Activated T-cell treated with anti-CD3 and anti-CD28 coated beads for 48 hours (primary cell): ENCODE data around the gene GSTO2.
A peak's percentile ranks its signal among the peaks of the same experiment; 100 is the strongest.

Experiments used
- DNase-seq: peaks from one replicate; pipeline ENCODE4 v3.0.0-alpha.2; 2020; ENCODE audit warnings: low read depth

Gene GSTO2

GRCh38 chr10:104326991-104327610, 58.1 kb downstream of the GSTO2 start:
- no peak for DNase-seq

DNA sequence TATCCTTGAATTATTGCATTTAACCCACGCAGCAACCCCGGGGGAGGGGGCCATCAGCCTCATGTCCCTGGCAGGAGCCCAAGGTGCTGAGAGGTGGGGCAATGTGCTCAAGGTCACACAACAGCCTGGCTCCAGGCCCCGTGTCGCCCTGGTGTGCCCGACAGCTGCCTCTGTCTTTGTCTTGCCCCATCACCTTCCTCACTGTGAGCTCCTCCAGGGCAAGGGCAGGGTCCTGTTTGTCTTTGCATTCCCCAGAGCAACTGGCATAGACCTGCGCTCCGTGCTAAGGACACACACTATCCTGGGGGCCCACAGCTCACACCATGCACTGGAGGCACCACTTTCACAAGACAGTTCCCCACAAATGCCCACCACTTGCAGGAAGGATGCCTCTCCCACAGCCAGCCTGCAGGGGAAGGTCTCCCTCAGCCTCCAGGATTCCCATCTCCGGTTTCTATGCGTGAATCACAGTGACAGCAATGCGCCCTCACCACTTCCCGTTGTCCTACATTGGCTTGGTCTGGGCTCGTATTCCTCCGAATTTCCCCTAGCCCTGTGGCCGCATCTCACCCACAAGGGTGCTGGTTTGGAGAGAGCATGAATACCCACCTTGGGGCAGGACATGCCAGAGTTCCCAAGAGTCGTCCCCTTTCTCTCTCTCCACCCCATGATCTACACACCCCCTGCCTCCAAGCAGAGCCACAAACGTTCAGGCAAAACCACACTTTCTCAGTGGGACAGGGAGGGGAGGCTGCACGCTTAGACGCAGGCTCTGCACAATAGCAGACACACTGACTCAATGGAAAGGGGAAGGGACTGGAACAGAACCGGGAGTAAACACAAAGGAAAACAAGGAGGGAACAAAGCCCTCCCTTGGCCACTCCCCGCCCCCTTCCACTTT, 59.0 kb downstream of the GSTO2 start:
- no peak for DNase-seq

DNA sequence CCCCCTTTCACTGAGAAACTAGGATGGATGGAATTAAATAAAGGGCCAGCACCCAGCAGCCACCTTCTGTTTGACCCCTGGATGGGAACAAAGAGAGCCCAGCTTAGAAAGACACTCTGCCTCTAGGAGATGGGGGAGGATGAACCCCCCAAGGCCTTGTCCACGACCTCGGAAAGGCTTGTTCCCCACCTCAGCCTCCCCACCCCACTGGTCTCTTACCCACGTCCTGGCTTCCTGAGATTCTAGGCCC, 59.6 kb downstream of the GSTO2 start:
- DNase-seq = no peak

- peak; percentile 73 for DNase-seq
These were observed 60.1 kb downstream of the GSTO2 start for GRCh38 chr10:104328896-104329710.

- no peak for DNase-seq
These were observed 60.8 kb downstream of the GSTO2 start for GRCh38 chr10:104329735-104330134.

DNA sequence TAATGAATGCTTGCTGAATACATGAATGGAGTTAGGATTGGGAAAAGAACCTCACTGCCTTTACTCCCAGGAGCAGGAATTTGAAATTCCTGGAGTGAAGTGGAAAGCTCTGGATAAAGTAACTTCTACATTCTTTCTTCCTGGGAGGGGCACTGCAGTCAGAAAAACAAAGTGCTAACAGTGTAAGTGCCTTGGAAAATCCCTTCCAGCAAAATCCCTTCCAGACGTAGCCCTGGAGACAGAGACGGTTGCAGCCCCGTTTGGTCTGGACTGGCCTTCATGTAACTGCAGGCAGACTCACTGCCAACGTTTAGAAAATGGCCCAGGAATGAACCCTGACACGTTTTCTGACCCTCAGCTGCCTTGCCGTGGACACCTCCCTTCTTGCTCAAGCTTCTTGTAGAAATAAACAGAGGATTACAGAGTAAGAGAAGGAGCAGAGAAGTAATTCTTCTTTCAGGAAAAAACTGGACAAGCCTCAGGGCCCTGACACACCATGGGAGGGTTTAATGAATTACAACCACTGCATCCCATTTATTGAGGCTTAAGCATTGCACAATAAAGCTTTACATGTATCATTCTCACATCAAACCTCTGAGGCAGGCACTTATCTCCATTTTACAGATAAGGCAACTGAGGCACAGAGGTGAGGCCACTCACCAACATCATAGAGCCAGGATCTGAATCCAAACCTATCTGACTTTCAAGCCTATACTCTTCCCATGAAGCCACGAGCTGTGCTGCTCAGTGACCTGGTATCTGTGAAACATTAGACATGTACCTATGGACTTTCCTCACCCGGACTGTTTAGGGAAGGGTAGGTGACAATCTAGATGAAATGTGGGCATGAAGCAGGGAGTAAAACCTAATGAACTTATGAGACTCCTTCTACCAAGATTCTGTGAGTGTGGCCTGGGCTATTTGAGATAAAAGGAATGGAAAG, 61.5 kb downstream of the GSTO2 start:
- DNase-seq = no peak

DNA sequence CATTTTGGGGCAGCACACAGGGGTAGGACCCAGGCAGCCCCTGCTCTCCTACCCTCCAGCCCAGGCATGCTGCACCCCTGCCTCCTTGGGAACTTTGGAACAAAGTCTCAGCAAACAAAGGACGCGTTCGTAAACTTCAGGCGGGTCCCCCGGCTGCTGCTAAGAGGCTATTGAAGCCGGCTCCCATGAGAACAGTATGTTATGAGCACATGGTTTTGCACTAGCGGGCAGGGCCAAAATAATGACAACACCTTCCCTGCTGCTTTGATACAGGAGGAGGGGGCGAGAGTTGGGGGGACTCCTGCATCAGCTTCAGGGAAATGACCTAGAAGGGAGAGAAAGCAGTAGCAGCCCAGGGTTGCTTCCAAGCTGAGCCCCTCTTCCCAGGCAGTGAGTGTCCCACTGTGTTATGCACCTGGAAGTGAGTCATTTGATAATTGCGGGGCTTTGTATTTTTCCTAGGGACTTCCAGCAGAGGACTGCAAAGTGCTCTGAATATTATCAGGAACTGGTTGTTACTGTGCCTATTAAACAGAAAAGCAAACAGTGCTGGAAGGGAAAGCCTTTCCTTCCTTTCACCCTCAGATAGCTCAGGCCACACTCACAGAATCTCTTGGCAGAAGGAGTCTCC, 62.3 kb downstream of the GSTO2 start:
- no peak for DNase-seq

GRCh38 chr10:104332243-104333031, 63.5 kb downstream of the GSTO2 start:
- DNase-seq = no peak

DNA sequence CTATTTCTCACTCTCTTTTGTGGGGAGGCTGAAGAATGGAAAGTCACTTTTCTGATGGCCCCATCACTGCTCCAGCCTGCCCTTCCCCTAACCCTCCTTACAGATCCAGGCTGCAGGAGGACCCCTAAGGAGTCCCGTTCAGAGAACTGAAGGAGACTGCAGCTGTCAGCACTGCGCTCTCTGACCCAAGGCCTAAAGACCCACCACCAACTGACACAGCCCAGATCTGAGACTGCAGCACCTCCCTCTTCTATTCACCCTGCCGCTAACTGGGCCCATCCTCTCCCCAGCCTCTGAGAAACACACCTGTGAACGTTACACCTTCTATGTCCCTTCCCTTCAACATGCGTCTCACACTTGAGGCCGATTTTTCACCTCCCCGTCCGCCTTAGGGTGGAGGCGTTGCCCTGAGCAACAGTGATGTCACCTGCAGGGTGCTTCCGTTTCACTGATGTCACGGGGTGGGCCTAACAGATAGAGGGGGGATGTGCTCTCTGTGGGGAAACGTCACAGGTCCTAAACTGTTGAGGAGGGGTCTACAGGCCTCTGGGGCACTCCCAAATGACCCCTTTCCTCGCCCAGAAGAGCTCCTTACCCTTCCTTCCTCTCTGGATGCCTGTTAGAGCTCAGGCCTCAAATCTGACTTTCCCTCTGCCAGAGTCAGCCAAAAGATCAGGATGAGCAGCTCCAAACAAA, 64.2 kb downstream of the GSTO2 start:
- DNase-seq = no peak

GRCh38 chr10:104333728-104334373, 64.9 kb downstream of the GSTO2 start:
- DNase-seq = no peak

GRCh38 chr10:104334561-104334960, 65.6 kb downstream of the GSTO2 start:
- no peak for DNase-seq

DNA sequence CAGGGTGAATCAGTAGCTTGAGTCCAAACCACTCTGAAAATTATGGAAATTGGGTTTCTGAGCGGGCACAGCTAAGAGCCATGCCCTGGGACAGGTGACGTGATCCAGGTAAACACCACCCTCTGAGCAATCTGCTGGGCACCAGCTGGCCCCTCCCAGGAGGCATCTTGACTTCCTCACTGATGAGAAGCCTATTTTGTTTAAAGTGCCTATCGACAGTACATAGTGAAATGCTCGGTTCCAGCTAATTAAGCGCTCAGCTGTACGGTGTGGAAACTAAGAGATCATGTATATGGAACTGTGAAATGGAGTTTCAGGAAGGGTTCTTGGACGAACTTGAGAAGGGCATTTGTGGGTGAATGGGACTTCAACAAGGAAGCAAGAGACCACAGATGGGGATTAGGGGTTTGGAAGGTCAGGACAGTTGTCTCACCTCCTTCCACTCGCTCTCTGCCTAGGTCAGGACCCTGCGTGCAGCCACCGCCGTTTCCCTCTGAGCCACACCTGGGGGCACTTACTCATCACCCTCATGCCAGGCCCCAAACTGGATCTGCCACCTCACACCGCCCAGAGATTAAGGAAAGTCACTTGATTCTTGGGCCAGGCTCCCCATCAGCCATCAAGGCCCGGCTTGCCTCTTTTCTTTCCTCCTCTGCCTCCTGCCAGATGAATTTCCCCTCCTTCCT, 66.1 kb downstream of the GSTO2 start:
- no peak for DNase-seq

GRCh38 chr10:104336821-104337467, 68.0 kb downstream of the GSTO2 start:
- DNase-seq = no peak

DNA sequence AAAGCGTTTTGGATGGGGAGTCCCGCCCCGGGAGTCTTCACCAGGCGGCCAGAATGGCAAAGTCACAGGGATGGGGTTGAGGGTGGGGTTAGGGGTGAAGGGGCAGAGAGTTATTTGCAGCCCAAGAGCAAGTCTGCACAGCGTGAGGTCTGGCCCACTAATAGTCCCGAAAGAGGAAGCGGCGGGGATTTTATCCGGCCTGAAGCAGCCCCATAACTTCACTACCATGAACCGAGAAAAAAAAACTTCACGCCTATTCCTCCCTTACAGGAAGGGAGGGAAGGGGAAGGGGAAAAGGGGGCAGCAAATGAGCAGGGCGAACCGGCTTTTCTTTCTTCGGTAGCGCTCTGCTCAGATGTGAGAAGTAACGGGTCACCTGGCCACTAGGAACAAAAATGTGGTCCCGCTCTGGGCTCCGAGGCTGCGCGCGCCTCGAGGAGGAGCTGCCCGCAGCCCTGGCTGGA, 68.6 kb downstream of the GSTO2 start:
- no peak for DNase-seq

DNA sequence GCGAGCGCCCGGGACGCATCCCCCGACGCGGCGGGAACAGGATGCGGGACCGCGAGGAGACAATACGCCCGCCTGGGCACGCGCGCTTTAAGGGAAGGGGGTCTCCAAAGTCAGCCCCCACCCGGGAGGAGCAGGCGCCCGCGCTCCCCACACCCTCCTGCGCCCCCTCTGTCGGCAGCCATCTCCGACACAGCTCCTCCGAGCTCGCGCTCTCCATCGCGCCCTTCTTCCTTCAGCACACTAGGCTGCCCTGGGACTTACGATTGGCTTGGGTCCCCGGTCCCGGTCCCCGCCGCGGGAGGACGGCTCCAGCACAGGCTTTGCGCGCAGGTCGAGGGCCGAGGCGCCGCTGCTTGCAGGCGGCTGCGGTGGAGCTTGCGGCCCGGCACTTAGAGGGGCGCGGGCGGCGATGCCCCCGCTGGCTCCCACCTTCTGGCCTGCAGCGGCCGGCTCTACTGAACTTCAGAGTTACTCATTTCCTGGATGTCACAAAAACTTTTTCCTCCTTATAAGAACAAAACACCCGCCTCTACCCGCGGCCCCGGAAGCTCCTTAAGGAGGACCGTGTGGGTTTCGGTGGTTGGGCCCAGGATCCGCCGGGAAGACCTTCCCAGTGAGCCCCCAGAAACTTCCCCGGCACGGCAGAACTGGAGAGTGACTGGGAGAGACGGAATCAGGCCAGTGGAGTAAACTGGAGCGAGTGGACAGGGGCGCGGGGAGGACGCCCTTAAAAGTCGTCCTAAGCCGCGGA, 69.2 kb downstream of the GSTO2 start, which contains the start of gene ITPRIP:
TSS of gene ITPRIP (minus strand) at position 481 of the 751 bp plus-strand sequence. CDS start 22,414 bp downstream, outside the sequence.
- peak; percentile 59 for DNase-seq

- DNase-seq = no peak
These were observed 70.6 kb downstream of the GSTO2 start for GRCh38 chr10:104339469-104340110.

GRCh38 chr10:104340111-104340526, 71.1 kb downstream of the GSTO2 start:
- DNase-seq = no peak
